ENCODE measurements around the gene TP73.

TP73 gene

GRCh38 chr1:3651026-3651929 is 1.0 kb upstream of the TP73 start:
- ATAC-seq, result no peak
- TF ChIP-seq ZNF8 (CRISPR knock-in tag; IDR thresholded peaks at IDR 0.05), result no peak
- TF ChIP-seq ZNF70 (CRISPR knock-in tag; IDR thresholded peaks at IDR 0.05), result no peak
- TF ChIP-seq ESRRG (CRISPR knock-in tag; IDR thresholded peaks at IDR 0.05), result no peak
- TF ChIP-seq RARB (CRISPR knock-in tag; IDR thresholded peaks at IDR 0.05), result no peak
- no peak for TF ChIP-seq ISL1 (CRISPR knock-in tag; IDR thresholded peaks at IDR 0.05)
- no peak for TF ChIP-seq POU6F1 (CRISPR knock-in tag; IDR thresholded peaks at IDR 0.05; ENCODE audit: borderline replicate concordance, low read depth)
- no peak for TF ChIP-seq ARNTL (CRISPR knock-in tag; IDR thresholded peaks at IDR 0.05; ENCODE audit: borderline replicate concordance, low read depth)
- no peak for TF ChIP-seq ZFP30 (CRISPR knock-in tag; IDR thresholded peaks at IDR 0.05)
- TF ChIP-seq GLIS3 (CRISPR knock-in tag; IDR thresholded peaks at IDR 0.05), result no peak
- TF ChIP-seq TCF4 (CRISPR knock-in tag; IDR thresholded peaks at IDR 0.05; ENCODE audit: borderline replicate concordance), result no peak
- TF ChIP-seq OSR1 (CRISPR knock-in tag; IDR thresholded peaks at IDR 0.05), result no peak
- TF ChIP-seq CSRNP3 (CRISPR knock-in tag; IDR thresholded peaks at IDR 0.05), result no peak
- no peak for TF ChIP-seq CREB5 (CRISPR knock-in tag; IDR thresholded peaks at IDR 0.05; ENCODE audit: low read depth)
- no peak for TF ChIP-seq ZNF565 (CRISPR knock-in tag; conservative IDR thresholded peaks at IDR 0.05; ENCODE audit: low read depth)
- TF ChIP-seq BACH2 (CRISPR knock-in tag; IDR thresholded peaks at IDR 0.05; ENCODE audit: borderline replicate concordance), result no peak
- no peak for TF ChIP-seq ZFP3 (CRISPR knock-in tag; IDR thresholded peaks at IDR 0.05)

GRCh38 chr1:3652548-3653285 is 401 bp downstream of the TP73 start:
- TF ChIP-seq RARB (CRISPR knock-in tag; IDR thresholded peaks at IDR 0.05) (no peak), GLIS3 (CRISPR knock-in tag; IDR thresholded peaks at IDR 0.05) (no peak), ZNF8 (CRISPR knock-in tag; IDR thresholded peaks at IDR 0.05) (no peak), PATZ1 (CRISPR knock-in tag; IDR thresholded peaks at IDR 0.05; ENCODE audit: borderline replicate concordance) (no peak), SNAI2 (CRISPR knock-in tag; IDR thresholded peaks at IDR 0.05) (no peak), TOX (CRISPR knock-in tag; IDR thresholded peaks at IDR 0.05; ENCODE audit: borderline replicate concordance) (no peak), ARNTL (CRISPR knock-in tag; IDR thresholded peaks at IDR 0.05; ENCODE audit: borderline replicate concordance, low read depth) (no peak), ZC3H10 (CRISPR knock-in tag; IDR thresholded peaks at IDR 0.05) (no peak), ESRRG (CRISPR knock-in tag; IDR thresholded peaks at IDR 0.05) (no peak), PPARA (CRISPR knock-in tag; IDR thresholded peaks at IDR 0.05; ENCODE audit: borderline replicate concordance) (no peak)
- ATAC-seq, result peak; percentile 12; the same call in 2 of the 3 replicates

GRCh38 chr1:3653286-3653618 is 936 bp downstream of the TP73 start:
- ATAC-seq, result no peak
- no peak for TF ChIP-seq POU6F1 (CRISPR knock-in tag; IDR thresholded peaks at IDR 0.05; ENCODE audit: borderline replicate concordance, low read depth)
- no peak for TF ChIP-seq ZC3H10 (CRISPR knock-in tag; IDR thresholded peaks at IDR 0.05)
- no peak for TF ChIP-seq ZNF70 (CRISPR knock-in tag; IDR thresholded peaks at IDR 0.05)
- no peak for TF ChIP-seq ZFP3 (CRISPR knock-in tag; IDR thresholded peaks at IDR 0.05)
- TF ChIP-seq ZNF565 (CRISPR knock-in tag; conservative IDR thresholded peaks at IDR 0.05; ENCODE audit: low read depth), result no peak
- no peak for TF ChIP-seq PATZ1 (CRISPR knock-in tag; IDR thresholded peaks at IDR 0.05; ENCODE audit: borderline replicate concordance)
- TF ChIP-seq ESRRG (CRISPR knock-in tag; IDR thresholded peaks at IDR 0.05), result no peak
- TF ChIP-seq TSHZ2 (CRISPR knock-in tag; IDR thresholded peaks at IDR 0.05), result no peak
- TF ChIP-seq GLIS3 (CRISPR knock-in tag; IDR thresholded peaks at IDR 0.05), result no peak
- TF ChIP-seq ISL1 (CRISPR knock-in tag; IDR thresholded peaks at IDR 0.05), result no peak
- TF ChIP-seq TCF4 (CRISPR knock-in tag; IDR thresholded peaks at IDR 0.05; ENCODE audit: borderline replicate concordance), result no peak
- TF ChIP-seq ZNF8 (CRISPR knock-in tag; IDR thresholded peaks at IDR 0.05), result no peak
- no peak for TF ChIP-seq ZFP30 (CRISPR knock-in tag; IDR thresholded peaks at IDR 0.05)

All from SK-N-SH treated with all-trans-retinoic acid at 6 μM for 48 hours (cell line).